ENCODE results near the gene SOCS6.
"Not testable (repeated sequence)": the region's sequence is repeated elsewhere in the genome, so short reads cannot be mapped to it uniquely, and the experiment has no call there.

SOCS6 gene

DNA sequence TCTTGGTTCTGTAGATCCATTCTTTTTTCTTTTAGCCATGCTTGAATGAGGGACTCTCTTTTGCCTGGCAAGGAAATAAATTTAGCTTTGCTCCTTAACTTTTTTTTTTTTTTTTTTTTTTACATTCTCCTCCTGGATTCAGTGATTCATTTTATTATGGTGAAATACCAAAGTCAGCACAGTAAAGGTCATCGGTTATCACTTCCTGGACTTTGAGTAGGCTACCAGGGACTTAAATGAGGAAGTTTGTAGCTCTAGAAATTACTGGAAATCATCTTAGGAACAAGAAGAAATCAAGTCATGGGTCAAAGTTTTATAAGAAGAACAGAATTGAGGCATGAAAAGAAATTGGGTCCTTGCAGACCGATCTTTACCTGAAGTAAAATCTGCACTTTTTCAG is 75.0 kb downstream of the SOCS6 start:
- DNase-seq = no peak

- DNase-seq = no peak
These were observed 76.5 kb downstream of the SOCS6 start for GRCh38 chr18:70365361-70365760.

GRCh38 chr18:70366174-70366573 is 77.3 kb downstream of the SOCS6 start:
- no peak for DNase-seq

DNA sequence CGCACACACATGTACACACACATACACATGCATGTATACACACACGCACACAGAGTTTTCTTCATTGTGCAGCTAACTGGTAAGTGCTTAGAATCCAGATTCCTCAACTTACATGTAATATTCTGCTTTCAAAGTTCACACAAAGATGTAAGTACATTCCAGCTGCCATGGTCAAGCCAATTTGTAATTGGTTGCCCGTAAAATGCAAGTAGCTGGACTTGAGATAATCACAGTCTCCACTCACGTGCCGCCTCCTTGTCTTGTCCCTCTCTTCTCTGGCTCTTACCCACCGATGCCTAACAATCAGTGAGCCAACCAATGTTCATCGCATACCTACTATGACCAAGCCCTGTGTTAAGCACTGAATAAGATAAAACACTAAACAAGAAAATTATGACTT is 77.8 kb downstream of the SOCS6 start:
- no peak for DNase-seq

GRCh38 chr18:70367344-70367743 is 78.5 kb downstream of the SOCS6 start:
- DNase-seq = not testable (repeated sequence)

DNA sequence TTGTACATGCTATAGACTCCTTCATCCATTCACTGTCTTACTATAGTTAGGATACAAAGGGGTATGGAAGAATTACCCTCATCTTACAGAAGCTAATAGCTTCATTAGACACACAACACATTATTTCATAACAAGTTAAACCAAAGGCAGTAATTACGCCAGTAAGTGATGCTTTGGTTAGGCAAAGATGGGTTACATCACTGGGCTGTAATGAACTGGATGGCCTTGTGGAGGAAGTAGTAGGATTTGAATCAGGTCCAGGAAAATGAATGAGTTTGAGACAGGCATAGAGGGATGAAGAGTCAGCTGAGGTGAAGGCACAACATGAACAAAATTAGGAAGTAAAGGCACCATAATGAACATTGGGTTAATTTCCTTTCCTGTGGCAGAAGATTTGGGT is 80.1 kb downstream of the SOCS6 start:
- no peak for DNase-seq

DNA sequence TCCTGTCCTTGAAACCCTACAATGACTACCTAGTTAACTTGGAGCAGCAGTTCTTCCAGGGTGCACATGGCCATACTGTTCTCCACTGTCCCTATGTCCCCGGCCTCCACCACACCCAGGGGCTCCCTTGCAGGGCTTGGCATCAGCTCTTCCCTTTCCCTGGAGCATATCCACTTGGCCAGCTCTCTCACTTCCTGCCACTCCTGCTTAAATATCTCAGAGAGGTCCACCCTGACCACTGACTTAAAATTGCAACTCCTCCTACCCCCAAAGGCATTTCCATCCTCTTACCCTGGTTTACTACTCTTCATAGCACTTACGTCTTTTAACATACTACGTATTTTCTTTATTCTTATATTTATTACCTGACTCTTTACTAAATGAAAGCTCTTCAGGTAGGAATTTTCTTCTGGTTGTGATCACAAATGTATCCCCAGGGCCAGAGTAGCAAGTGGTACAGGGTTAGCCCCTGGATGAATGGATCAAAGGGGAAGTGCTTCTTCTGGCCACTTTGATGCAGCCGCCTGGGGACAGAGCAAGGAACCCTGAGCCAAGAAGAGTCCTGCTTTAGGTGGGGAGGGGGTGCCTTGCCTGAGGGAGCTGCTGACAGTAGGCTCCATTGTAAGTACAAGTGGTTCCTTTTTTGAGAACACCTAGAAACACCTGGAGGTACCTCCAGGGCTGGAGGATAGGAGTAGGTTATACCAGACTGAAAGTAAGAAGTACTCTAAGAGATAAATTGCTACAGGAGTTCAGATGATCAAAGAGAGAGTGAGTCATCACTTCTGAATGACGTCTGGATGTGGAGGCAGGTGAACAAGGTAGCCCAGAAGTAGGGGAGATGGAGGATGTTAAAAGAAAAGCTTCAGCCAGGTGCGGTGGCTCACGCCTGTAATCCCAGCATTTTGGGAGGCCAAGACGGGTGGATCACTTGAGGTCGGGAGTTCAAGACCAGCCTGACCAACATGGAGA is 82.2 kb downstream of the SOCS6 start:
- DNase-seq = no peak

DNA sequence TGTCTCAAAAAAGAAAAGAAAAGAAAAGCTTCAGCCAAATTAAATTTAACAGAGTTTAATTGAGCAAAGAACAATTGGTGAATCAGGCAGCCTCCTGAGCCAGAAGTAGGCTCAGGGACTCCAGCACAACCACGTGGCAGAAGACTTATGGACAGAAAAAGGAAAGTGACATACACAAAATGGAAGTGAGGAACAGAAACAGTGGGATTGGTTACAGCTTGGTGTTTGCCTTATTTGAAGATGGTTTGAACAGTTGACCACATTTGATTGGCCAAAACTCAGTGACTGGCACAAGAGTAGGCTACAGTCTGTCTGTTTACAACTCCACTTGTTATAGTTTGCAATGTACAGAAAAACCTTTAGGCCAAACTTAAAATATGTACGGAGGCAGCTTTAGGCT is 83.1 kb downstream of the SOCS6 start:
- no peak for DNase-seq

DNA sequence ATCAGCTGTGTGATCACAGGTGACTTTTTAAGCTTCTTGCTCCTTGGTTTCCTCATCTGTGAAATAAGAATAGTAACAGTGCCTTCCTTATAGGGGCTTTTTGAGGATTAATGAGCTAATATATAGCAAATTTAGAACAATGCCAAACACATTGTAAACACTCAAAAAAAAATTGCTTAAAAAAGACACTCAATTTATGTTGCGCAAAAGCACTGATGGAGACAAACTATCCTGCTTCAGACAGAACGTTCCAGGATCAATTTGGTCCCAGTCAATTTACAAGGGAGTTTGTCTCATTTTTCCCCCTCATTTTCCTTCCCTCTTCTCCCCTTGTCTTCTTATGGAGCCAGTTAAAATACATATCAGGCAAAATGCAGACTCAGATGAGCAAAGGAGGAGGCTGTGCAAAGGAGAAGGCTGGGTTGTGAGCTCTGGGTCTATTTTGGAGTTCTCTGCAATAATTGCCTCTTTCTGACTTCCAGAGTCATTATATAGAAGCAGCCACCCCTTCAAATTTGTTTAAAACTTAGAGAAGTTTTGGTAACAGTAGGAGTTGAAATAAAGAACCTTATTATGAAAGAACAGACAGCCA is 83.7 kb downstream of the SOCS6 start:
- no peak for DNase-seq

DNA sequence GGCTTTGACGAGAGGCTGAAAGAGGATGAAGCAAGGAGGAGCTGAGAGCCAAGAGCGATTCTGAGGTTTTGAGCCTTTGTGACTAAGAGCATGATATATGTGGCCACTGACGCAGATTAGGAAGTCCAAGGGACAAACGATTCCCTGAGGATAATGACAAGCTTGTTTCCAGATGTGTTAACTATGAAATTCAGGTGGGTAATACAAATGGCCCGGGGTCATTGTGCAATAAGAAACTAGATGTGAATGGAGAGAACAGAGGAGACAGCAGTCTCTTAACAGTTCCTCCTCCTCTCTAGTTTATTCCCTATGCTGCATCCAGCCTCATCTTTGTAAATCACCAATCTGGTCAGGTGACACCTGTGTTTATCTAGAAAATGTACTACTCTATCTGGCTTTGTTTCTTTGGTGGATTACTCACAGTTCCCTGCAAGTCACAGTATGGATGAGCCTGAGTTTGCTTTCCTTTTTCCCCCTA is 84.2 kb downstream of the SOCS6 start:
- DNase-seq = no peak

DNA sequence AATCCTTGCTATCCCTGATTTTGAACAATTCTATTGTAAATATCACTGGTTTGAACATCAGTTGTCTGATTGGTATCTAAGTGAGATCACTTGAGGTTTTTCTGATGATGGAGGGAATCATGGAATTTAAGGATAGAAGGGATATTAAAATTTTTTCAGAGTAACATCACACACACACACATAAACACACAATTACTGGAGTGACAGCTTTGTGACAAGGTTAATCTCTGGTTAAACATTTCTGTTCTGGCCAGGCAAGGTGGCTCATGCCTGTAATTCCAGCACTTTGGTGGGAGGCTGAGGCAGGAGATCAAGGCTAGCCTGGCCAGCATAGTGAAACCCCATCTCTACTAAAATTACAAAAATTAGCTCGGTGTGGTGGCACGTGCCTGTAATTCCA is 85.3 kb downstream of the SOCS6 start:
- DNase-seq = no peak

- no peak for DNase-seq
These were observed 87.5 kb downstream of the SOCS6 start for GRCh38 chr18:70376137-70376913.

GRCh38 chr18:70376914-70377258 is 88.0 kb downstream of the SOCS6 start:
- no peak for DNase-seq

DNA sequence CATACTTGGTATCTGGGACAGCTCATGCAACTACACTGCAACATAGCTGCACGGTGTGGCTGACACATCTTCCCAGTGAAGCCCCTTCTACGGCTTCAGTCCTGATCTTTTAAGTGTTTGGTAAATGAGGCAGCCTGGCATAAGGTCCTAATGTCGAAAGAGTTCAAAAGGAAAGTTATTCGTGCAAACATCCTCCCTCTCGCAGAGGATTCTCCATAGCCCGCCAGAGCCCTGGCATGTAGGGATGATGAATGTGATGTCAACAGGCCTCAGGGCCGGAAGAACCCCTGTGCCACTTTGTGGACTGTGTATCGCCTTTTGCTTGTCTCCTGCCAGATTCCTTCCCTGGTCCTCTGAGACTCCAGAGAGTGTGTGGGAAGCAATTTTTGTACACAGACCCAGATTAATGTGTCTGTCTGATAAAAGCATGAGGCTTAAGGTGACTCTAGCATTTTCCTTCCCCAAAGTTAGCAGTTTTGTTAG is 88.5 kb downstream of the SOCS6 start:
- DNase-seq = no peak

- DNase-seq = no peak
These were observed 89.2 kb downstream of the SOCS6 start for GRCh38 chr18:70377857-70378701.

Data from NCI-H524 (cell line).